Activated naive CD8-positive, alpha-beta T cell treated with anti-CD3 and anti-CD28 coated beads, Interleukin-2, amount 10 ng/mL, durations not matched to agents 7 days and 5 days (primary cell): ENCODE results near the gene PRKN. TPM values are rescaled to one million over a fixed set of nuclear protein-coding genes. Genes with fewer than 3 reads are reported as not detected.

Experiments
- ATAC-seq: fragments of 150-1000 bp; cut with Tn5 transposase; one replicate; pipeline ENCODE4 v1.10.0; 2021; ENCODE audit warnings: low read depth, moderate library complexity
- POLR2A ChIA-PET: fragments of 350-600 bp; sonication (Branson Sonifier 250); formaldehyde crosslinking; loops from one replicate; lab custom pipeline; 2021; ENCODE audit warnings: antibody characterized with exemption; lab: Charles Lee
- DNase-seq: peaks from one replicate; pipeline ENCODE4 v3.0.0; 2021
- H3K27ac Mint-ChIP-seq: one replicate; pipeline ENCODE4 v1.8.0; 2022; ENCODE audit warnings: mild to moderate bottlenecking, mixed read lengths
- H3K27me3 Mint-ChIP-seq: one replicate; pipeline ENCODE4 v1.8.0; 2022; ENCODE audit warnings: mild to moderate bottlenecking, moderate library complexity, mixed read lengths
- H3K36me3 Mint-ChIP-seq: one replicate; pipeline ENCODE4 v1.8.0; 2021; ENCODE audit warnings: mild to moderate bottlenecking, mixed read lengths
- H3K4me1 Mint-ChIP-seq: one replicate; pipeline ENCODE4 v1.8.0; 2021; ENCODE audit warnings: mixed read lengths
- H3K4me3 Mint-ChIP-seq: one replicate; pipeline ENCODE4 v1.8.0; 2022; ENCODE audit warnings: mild to moderate bottlenecking, moderate library complexity, mixed read lengths
- H3K9me3 Mint-ChIP-seq: one replicate; pipeline ENCODE4 v1.8.0; 2021; ENCODE audit warnings: mixed read lengths
- total RNA-seq, 2 experiments: library from RNA; stranded (reverse); gene quantifications; one replicate each; pipeline ENCODE4 v1.2.3, GENCODE V29; 2021

PRKN gene
- total RNA-seq, 2 experiments from 2014 or later, result 1.00 to 1.5 TPM

DNA sequence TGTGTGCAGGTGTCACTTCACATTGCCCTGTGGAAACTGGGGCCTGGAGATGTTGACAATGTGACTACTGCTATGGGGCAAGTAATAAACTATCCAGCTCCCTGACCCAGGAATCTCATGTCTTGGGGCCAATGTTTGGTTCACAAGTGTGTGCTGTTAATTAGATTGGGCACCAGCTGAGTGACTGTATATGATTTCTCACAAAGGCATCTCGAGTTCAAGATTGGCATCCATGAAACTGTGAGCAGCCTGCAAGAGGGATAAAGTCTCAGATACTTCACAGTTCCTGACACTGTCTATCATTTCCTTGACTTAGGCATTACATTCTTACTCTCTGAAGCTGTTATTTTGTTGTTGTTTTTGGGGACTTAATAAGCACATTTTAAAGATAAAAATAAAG, 264.0 kb downstream of the PRKN start:
- POLR2A ChIA-PET, result no interaction called here
- ATAC-seq (no peak), DNase-seq (no peak)
- Mint-ChIP-seq H3K9me3 (no peaks in the 10 kb centered on the region), H3K27me3 (no peaks in the 10 kb centered on the region), H3K4me3 (no peak overlapping the region), H3K27ac (no peak overlapping the region), H3K4me1 (no peaks in the 10 kb centered on the region), H3K36me3 (no peaks in the 10 kb centered on the region)

DNA sequence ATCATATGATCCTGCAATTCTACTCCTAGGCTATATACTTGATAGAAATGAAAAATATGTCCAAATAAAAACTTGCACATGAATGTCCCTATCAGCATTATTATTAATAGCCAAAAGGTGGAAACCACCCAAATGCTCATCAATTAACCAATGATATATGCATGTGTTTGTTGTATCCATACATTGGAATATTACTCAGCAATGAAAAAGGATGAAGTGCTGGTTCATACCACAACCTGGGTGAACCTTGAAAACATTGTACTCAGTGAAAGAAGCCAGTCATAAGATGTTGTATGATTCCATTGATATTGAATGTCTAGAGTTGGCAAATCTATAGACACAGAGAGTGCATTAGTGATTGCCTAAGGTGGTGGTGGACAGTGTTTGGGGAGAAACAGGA, 267.6 kb downstream of the PRKN start:
- no peak for DNase-seq
- Mint-ChIP-seq H3K9me3 (no peaks in the 10 kb centered on the region), H3K27ac (no peak overlapping the region), H3K36me3 (no peaks in the 10 kb centered on the region), H3K4me1 (no peaks in the 10 kb centered on the region), H3K27me3 (no peaks in the 10 kb centered on the region), H3K4me3 (no peak overlapping the region)
- POLR2A ChIA-PET, result no interaction called here
- ATAC-seq, result no peak

DNA sequence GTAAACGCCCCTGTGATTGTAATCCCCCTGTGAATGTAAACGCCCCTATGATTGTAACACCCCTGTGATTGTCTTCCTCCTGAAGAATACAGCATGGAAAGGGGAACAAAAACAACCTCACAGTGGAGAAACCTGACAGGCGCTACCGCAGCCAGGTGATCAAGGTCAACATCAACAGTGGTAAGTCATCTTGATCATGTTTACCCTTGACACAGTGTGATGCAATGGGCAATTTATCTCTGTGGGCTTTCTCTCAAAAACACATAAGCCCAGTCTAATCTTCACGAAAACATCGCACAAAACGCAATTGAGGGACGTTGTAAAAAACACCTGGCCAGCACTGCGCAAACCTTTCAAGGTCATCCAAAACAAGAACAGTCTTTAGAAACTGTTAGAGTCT, 277.2 kb downstream of the PRKN start:
- Mint-ChIP-seq H3K27ac (no peak overlapping the region), H3K36me3 (no peaks in the 10 kb centered on the region), H3K4me3 (no peak overlapping the region), H3K9me3 (peaks cover 5% of the 10 kb centered on the region), H3K4me1 (no peaks in the 10 kb centered on the region), H3K27me3 (no peaks in the 10 kb centered on the region)
- ATAC-seq (no peak), DNase-seq (no peak)
- POLR2A ChIA-PET, result no interaction called here

DNA sequence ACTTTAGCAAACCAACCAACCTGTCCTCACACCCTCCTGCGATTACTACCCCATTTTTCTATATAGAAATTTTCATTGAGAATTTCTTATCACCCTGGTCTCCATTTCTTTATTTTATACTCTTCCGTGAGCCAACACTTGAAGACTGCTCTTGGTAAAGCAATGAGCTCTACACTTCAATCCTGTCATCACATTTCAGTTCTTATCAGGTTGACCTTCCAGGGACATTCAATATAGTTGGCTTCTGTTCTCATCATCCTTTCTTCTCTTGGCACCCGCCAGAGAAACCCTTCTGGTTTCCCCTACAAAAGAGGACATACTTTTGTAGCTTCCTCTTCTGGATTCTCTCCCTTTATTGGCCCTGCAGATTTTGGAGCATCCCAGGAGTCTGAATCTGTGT, 279.3 kb downstream of the PRKN start:
- no peak for ATAC-seq

DNA sequence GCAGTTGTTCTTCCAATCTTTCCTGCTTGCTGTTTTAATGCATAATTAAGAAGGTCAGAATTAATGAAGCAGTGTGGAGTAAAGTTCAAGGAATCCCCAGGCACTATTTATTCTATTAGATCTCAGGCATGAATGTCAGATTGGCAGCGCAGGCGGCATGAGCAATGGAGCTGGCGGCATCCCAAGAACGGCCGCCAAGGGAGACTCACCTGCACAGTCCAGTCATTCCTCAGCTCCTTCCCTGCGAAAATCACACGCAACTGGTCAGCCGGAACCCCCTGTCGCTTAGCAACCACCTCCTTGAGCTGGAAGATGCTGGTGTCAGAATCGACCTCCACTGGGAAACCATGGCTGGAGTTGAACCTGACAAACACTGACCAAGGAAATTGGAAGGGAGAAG, 284.5 kb downstream of the PRKN start:
- no peaks in the 10 kb centered on the region for H3K27me3 Mint-ChIP-seq
- no peak for DNase-seq
- H3K36me3 Mint-ChIP-seq, result no peaks in the 10 kb centered on the region
- no peak for ATAC-seq
- H3K4me1 Mint-ChIP-seq, result no peaks in the 10 kb centered on the region
- POLR2A ChIA-PET, result no interaction called here
- H3K4me3 Mint-ChIP-seq, result no peak overlapping the region
- no peak overlapping the region for H3K27ac Mint-ChIP-seq
- H3K9me3 Mint-ChIP-seq, result peaks cover 5% of the 10 kb centered on the region

More for the DNA sequence above, 279.3 kb downstream of the PRKN start:
- POLR2A ChIA-PET, result no interaction called here
- DNase-seq, result no peak
- Mint-ChIP-seq H3K4me1 (no peaks in the 10 kb centered on the region), H3K36me3 (no peaks in the 10 kb centered on the region), H3K9me3 (peaks cover 5% of the 10 kb centered on the region), H3K4me3 (no peak overlapping the region), H3K27ac (no peak overlapping the region), H3K27me3 (no peaks in the 10 kb centered on the region)

DNA sequence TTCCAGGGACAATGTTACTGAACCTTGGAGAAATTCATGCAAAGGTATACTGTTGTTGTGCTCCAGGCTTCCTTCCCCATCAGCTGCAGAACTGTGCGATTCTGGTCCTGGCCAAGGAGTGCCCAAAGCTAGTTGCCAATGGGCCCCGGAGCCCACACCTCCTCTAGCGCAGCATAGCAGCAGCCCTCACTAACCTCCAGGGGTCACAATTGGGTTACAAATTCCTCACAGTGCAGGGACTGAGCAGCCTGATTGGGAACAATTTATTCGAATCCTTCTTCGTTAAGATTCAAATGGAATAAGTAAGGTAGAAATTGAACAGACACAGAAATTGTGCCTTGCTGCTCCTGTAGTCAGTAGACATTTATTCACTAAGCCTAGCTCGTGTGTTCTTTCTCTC, 284.9 kb downstream of the PRKN start:
- ATAC-seq (no peak), DNase-seq (no peak)
- POLR2A ChIA-PET, result no interaction called here
- Mint-ChIP-seq H3K27ac (no peak overlapping the region), H3K9me3 (peaks cover 5% of the 10 kb centered on the region), H3K36me3 (no peaks in the 10 kb centered on the region), H3K27me3 (no peaks in the 10 kb centered on the region), H3K4me1 (no peaks in the 10 kb centered on the region), H3K4me3 (no peak overlapping the region)

DNA sequence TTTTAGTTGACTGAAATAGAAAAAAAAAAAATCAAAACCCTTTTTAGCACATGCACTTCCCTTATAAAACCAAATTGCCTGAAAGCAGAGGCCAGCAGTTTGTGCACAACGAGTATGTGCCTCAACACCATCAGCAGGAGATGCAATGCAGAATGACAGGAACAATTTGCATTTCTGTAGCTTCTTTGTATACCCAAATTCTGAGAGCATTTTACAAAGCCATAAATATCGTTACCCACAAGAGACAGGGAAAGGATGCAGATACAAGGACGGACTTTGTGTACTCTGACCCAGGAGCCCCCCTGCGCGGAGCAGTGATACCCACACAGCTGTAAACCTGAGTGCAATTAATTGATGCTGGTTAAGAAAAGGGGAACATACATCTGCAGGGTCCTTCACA, 285.6 kb downstream of the PRKN start:
- H3K27me3 Mint-ChIP-seq, result no peaks in the 10 kb centered on the region
- no peak for DNase-seq
- H3K4me3 Mint-ChIP-seq, result no peak overlapping the region
- no peaks in the 10 kb centered on the region for H3K36me3 Mint-ChIP-seq
- no peak overlapping the region for H3K27ac Mint-ChIP-seq
- H3K9me3 Mint-ChIP-seq, result peaks cover 5% of the 10 kb centered on the region
- no peaks in the 10 kb centered on the region for H3K4me1 Mint-ChIP-seq
- ATAC-seq, result no peak
- POLR2A ChIA-PET, result no interaction called here

DNA sequence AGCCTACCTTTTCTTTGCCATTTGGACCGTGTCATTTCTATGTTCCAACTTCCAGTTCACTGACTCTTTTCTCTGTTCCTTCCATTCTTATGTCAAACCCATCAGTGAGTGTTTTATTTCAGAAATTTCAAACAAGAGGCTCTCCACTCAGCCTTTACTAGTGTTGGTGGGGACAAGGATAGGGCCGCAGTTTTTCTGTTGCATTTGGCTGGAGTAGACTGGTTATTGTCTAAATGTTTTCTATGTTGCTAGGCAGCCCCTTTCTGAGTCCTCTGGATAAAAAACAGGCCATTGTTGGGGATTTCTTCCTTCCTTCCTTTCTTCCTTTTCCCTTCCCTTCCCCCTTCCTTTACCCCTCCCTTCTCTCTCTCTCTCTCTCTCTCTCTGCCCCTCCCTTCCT, 288.6 kb downstream of the PRKN start:
- ATAC-seq (no peak), DNase-seq (no peak)
- Mint-ChIP-seq H3K4me3 (no peak overlapping the region), H3K4me1 (no peaks in the 10 kb centered on the region), H3K9me3 (peaks cover 2% of the 10 kb centered on the region), H3K36me3 (no peaks in the 10 kb centered on the region), H3K27ac (no peak overlapping the region), H3K27me3 (no peaks in the 10 kb centered on the region)
- POLR2A ChIA-PET, result no interaction called here

DNA sequence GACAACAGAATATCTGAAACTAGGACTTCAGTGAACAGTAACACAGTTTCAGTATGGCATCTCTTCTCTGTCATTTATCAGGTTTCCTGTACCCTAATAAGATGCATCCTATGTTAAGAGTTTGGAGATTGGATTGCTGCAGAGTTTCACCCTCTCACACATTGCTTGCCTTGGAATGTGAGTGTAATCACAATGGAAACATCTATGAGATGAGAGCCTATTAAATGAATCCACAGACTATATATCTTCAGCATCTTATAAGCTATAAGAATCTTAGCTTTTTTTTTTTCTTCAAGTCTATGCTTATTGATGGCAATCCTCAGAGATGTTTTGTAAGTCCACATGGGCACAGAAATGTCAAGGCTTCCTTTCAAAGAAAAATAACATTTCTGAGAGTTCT, 292.5 kb downstream of the PRKN start:
- no peaks in the 10 kb centered on the region for H3K36me3 Mint-ChIP-seq
- peaks cover 7% of the 10 kb centered on the region for H3K9me3 Mint-ChIP-seq
- ATAC-seq (no peak), DNase-seq (no peak)
- no peaks in the 10 kb centered on the region for H3K27me3 Mint-ChIP-seq
- no peak overlapping the region for H3K27ac Mint-ChIP-seq
- H3K4me3 Mint-ChIP-seq, result no peak overlapping the region
- H3K4me1 Mint-ChIP-seq, result no peaks in the 10 kb centered on the region
- POLR2A ChIA-PET, result no interaction called here

DNA sequence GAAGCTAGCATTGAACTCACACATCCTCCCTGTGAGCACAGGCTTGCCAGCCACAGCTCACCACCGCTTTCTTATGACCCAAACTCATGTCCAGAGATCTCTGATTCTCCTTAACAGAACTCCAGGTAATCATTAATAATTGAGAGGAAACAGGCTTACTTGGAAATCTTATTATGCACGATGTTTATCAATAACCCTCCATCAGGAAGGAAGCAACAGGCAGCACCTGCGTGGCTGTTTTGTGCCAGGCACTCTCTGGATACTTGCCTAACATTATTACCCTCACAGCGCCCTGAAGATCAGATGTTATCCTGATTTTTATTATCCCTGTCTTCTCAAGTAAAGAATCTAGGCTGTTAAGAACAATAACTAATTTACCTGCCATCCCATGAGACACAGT, 306.6 kb downstream of the PRKN start:
- H3K4me3 Mint-ChIP-seq, result no peak overlapping the region
- peaks cover 3% of the 10 kb centered on the region for H3K9me3 Mint-ChIP-seq
- DNase-seq, result no peak
- H3K27me3 Mint-ChIP-seq, result no peaks in the 10 kb centered on the region
- no peak overlapping the region for H3K27ac Mint-ChIP-seq
- ATAC-seq, result no peak
- no peaks in the 10 kb centered on the region for H3K36me3 Mint-ChIP-seq
- H3K4me1 Mint-ChIP-seq, result no peaks in the 10 kb centered on the region
- POLR2A ChIA-PET, result no interaction called here

DNA sequence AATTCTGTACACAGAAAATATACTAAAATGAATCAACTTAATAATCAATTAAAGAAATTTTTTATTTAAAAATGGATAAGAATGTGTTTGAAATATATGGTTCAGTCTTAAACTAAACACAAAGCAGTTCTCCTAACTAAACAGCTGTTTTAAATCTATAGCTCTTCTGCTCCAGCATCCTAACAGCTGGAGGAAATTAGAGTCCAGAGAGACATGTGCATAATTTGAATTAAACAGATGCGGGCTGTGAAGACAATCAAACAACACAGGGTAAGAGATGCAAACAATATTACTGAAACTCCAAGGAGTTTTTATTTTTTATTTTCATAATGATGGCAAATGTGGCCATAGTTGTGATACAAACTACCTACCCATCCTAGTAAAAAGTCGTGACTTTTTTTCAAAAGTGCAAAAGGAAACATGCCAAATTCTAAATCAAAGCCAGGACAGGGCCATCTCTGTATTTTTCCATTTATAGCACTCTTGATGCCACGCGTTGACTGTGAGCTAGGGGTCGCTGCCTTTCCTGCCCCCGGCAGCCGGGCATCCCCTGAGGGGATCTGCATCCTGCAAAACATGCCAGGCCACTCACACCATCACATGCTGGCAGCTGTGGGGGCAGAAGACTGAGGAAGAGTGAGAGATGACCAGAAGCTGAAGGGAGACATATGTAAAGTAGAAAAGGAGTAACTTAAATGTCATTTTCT, 310.6 kb downstream of the PRKN start:
- no peak for ATAC-seq
- Mint-ChIP-seq H3K9me3 (peaks cover 2% of the 10 kb centered on the region), H3K4me3 (no peak overlapping the region), H3K36me3 (no peaks in the 10 kb centered on the region), H3K27ac (no peak overlapping the region), H3K4me1 (no peaks in the 10 kb centered on the region), H3K27me3 (no peaks in the 10 kb centered on the region)
- POLR2A ChIA-PET, result no interaction called here
- DNase-seq, result no peak

DNA sequence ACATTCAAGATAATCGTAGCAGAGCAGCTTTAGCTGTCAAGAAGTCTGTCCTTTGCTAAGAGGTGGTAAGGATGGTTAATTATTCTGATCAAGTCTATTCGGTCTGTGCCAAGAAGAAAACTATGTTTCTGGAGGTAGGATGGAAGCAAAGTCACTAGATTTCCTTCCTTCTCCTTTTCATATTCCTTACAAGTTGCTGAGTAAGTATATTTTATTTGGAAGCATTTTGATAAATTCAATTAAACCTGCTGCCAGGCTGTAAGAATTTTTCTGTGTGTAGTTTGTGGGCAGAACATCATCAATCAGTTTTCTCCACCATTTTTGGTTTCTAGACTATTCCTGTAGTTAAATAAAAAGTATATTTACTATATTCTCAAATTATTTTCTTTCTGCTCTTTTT, 311.3 kb downstream of the PRKN start:
- Mint-ChIP-seq H3K4me1 (no peaks in the 10 kb centered on the region), H3K27me3 (no peaks in the 10 kb centered on the region), H3K4me3 (no peak overlapping the region), H3K27ac (no peak overlapping the region), H3K9me3 (peaks cover 2% of the 10 kb centered on the region), H3K36me3 (no peaks in the 10 kb centered on the region)
- no peak for ATAC-seq
- no peak for DNase-seq
- POLR2A ChIA-PET, result no interaction called here

DNA sequence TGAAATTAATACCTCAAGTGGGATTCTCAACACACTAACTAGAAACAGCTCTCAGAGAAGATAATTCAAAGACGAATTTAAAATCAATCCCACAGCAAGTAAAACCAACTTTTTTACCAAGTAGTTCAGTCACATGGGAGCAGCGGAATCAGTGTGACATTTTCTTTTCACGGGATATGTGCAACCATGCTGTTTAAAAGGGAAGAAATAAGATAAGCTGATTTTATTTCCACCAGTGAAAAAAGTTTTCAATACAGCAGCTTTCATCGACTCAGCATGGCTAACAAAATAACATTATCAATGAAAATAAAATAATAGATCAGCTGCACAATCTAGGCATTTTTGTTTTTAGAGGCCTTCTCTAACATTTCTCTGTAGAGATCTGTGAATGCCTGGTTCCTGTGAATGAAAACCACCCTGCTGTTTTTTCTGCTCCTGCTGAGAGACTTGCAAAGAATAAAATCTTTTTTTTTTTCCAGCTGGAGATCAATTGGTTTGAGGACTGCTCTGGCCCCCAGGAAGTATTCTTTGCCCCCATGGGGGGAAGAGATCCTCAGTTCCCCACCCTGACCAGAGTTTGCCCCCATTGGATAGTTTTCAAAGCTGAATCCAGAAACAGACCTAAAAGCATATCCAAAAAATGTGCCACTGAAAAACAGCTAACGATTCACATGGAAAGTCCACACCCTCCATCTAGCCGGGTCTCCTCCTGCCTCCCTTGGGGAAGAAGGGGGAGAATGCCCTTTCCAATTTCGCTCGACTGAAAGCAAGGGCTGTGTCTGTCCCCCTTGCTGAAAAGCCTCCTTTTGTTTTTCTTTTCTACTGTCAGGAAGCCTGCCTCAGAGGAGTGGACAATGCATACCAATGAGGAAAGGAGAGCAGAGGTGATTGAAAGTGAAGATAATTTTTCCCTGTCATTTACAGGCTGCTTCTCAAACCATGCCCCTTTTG, 317.6 kb downstream of the PRKN start:
- Mint-ChIP-seq H3K4me1 (no peaks in the 10 kb centered on the region), H3K36me3 (no peaks in the 10 kb centered on the region), H3K4me3 (no peak overlapping the region), H3K27me3 (no peaks in the 10 kb centered on the region), H3K9me3 (peaks cover 1% of the 10 kb centered on the region), H3K27ac (no peak overlapping the region)
- POLR2A ChIA-PET, result no interaction called here
- ATAC-seq (no peak), DNase-seq (no peak)
